Colonic mucosa (tissue), 4 donors: Measurements from ENCODE around the gene APLP2. TPM values are rescaled to one million over a fixed set of nuclear protein-coding genes. Genes with fewer than 3 reads are reported as not detected.
A peak's percentile ranks its signal among the peaks of the same experiment; 100 is the strongest.

Experiments
- DNase-seq: peaks from one replicate; pipeline ENCODE4 v3.0.0-alpha.2; 2020
- H3K27ac ChIP-seq: fragments of 200-600 bp; one replicate; pipeline ENCODE4 v1.8.0; 2021
- H3K27me3 ChIP-seq: fragments of 200-600 bp; one replicate; pipeline ENCODE4 v1.8.0; 2021
- H3K36me3 ChIP-seq: fragments of 200-600 bp; one replicate; pipeline ENCODE4 v1.8.0; 2021
- H3K4me1 ChIP-seq: fragments of 200-600 bp; one replicate; pipeline ENCODE4 v1.8.0; 2021; ENCODE audit warnings: mild to moderate bottlenecking
- H3K4me3 ChIP-seq: fragments of 200-600 bp; one replicate; pipeline ENCODE4 v1.8.0; 2021
- H3K9ac ChIP-seq, 2 donors: one replicate each; pipeline ENCODE4 v1.7.0; 2013; ENCODE audit warnings: control low read depth in 2 of 2, low read depth in 2 of 2, low read length in 2 of 2
- H3K9me3 ChIP-seq: fragments of 200-600 bp; one replicate; pipeline ENCODE4 v1.8.0; 2021
- CTCF ChIP-seq: fragments of 200-600 bp; IDR thresholded peaks from one replicate; pipeline ENCODE4 v1.8.0; 2022; ENCODE audit warnings: antibody characterized with exemption, mild to moderate bottlenecking
- intact Hi-C: fragments of 100-400 bp; cut with DNase I; formaldehyde crosslinking; loops from one replicate; pipeline ENCODE4 v1.14.1; 2022
- total RNA-seq, 2 donors: library from RNA; stranded (reverse); fragmentation: NEBNext Ultra II Directional in 1 of 2; extraction: Animal tissue kit (Norgen Biotek cat#: 25700) in 1 of 2; gene quantifications; one replicate each; pipeline ENCODE4 v1.2.1, GENCODE V29; 2021
- donor health status: healthy.
- donor health status: DM: no; HTN: no; CAD: no.
- donor health status: DM: no; HTN: no; CAD: no.

APLP2 gene
- total RNA-seq, 2 donors from 2014 or later: 285 to 388 TPM

- Histone ChIP-seq H3K27ac (no peak overlapping the region), H3K9ac (no peak overlapping the region), H3K9me3 (no peaks in the 10 kb centered on the region), H3K27me3 (no peaks in the 10 kb centered on the region), H3K4me3 (no peak overlapping the region), H3K36me3 (no peaks in the 10 kb centered on the region), H3K4me1 (peaks cover 5% of the 10 kb centered on the region)
- DNase-seq: no peak
- no peak for TF ChIP-seq CTCF
- intact Hi-C loops: no loop called here
Observed at GRCh38 chr11:130157101-130157500, 87.4 kb downstream of the APLP2 start.

DNA sequence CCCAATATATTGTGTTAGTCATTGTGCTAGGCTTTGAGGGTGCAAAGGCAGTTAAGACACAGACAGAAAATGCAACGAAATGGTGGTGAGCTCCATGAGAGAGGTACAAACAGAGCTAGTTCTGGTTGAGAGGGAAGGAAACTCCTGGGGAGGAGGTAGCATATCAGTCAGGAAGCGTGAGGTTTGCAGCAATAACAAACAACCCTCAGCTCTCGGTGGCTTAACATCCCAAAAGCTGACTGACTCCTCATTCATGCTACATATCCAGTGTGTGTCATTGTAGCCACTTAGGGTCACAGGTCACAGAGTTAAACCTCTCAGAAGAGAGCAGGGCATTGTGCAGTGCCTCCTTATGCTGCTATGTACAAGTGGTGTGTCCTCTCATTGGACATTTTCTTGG is 88.1 kb downstream of the APLP2 start:
- Histone ChIP-seq H3K27ac (no peak overlapping the region), H3K4me3 (no peak overlapping the region), H3K27me3 (no peaks in the 10 kb centered on the region), H3K4me1 (peaks cover 12% of the 10 kb centered on the region), H3K9me3 (no peaks in the 10 kb centered on the region), H3K9ac (no peak overlapping the region), H3K36me3 (no peaks in the 10 kb centered on the region)
- intact Hi-C loops: no loop called here
- DNase-seq: no peak
- no peak for TF ChIP-seq CTCF

- intact Hi-C loops: no loop called here
- no peak overlapping the region for H3K27ac ChIP-seq
- H3K9me3 ChIP-seq: no peaks in the 10 kb centered on the region
- H3K36me3 ChIP-seq: no peaks in the 10 kb centered on the region
- H3K9ac ChIP-seq: peak overlapping the region; percentile 47 to 50
- no peak for TF ChIP-seq CTCF
- peak overlapping the region; percentile 67 for H3K4me3 ChIP-seq
- no peak for DNase-seq
- H3K27me3 ChIP-seq: no peaks in the 10 kb centered on the region
- H3K4me1 ChIP-seq: peaks cover 20% of the 10 kb centered on the region
Observed at GRCh38 chr11:130159139-130159538, 89.4 kb downstream of the APLP2 start.

- no peaks in the 10 kb centered on the region for H3K27me3 ChIP-seq
- TF ChIP-seq CTCF: no peak
- H3K4me1 ChIP-seq: peaks cover 20% of the 10 kb centered on the region
- peak within 1 kb of the TSS; percentile 81 for H3K27ac ChIP-seq
- H3K9me3 ChIP-seq: no peaks in the 10 kb centered on the region
- peak within 1 kb of the TSS; percentile 67 for H3K4me3 ChIP-seq
- DNase-seq: peak; percentile 89
- H3K9ac ChIP-seq: peak within 1 kb of the TSS; percentile 98 to 99
- intact Hi-C loops: no loop called here
- no peaks in the 10 kb centered on the region for H3K36me3 ChIP-seq
Observed at GRCh38 chr11:130159657-130160497, 90.2 kb downstream of the APLP2 start, which contains the start of gene ST14. TSS of gene ST14 (plus strand) at chr11:130159782. CDS start at chr11:130159980, 198 bp downstream.

DNA sequence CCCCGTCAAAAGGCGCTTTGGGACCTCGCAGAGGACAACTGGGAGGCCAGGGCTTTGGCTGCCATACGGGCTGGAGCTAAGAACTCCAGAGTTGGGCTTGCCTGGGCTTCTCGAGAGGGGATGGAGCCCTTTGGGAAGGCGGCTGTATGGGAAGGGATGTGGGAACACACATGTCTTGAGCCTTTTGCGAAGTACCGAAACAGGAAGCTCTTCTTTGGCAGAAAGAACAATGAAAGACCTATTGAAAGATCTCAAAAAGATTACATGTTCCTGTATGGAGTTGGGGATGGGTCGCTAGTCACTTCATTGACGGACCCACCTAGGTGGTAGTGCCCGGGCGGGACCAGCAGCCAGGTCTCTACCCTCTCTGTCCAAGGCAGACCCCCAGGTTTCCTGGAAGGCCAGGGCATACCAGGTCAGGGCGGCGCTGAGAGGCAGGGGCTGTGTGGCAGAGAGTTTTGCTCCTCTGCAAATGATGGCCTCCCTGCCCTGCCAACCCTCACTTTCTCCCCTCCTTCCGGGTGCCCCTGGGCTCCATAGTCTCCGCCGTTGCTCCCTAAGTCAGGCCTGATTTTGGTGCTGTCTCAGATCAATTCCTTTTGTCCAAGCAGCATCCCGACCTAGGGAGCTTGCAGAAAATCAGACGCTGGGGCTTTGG is 90.9 kb downstream of the APLP2 start:
- Histone ChIP-seq H3K27ac (peak overlapping the region; percentile 81), H3K9ac (peak overlapping the region; percentile 98 to 99), H3K4me3 (peak overlapping the region; percentile 67), H3K27me3 (no peaks in the 10 kb centered on the region), H3K4me1 (peaks cover 20% of the 10 kb centered on the region), H3K36me3 (no peaks in the 10 kb centered on the region), H3K9me3 (no peaks in the 10 kb centered on the region)
- TF ChIP-seq CTCF: no peak
- DNase-seq: peak; percentile 52
- intact Hi-C loops: no loop called here
